ENCODE measurements around the gene HLA-DRA. TPM values are rescaled to one million over a fixed set of nuclear protein-coding genes. Genes with fewer than 3 reads are reported as not detected.
"Not testable (repeated sequence)": the region's sequence is repeated elsewhere in the genome, so short reads cannot be mapped to it uniquely, and the experiment has no call there.

Gene HLA-DRA
- total RNA-seq, 1 donor from 2014 or later, result 0.38 TPM

GRCh38 chr6:32457054-32457453, 17.4 kb downstream of the HLA-DRA start:
- no peak for TF ChIP-seq CTCF (IDR thresholded peaks at IDR 0.05; ENCODE audit: insufficient read depth, low read length, poor library complexity, severe bottlenecking)
- no peaks in the 10 kb centered on the region for H3K36me3 ChIP-seq (ENCODE audit: control insufficient read depth, insufficient read depth, low read length)
- no peak overlapping the region for H3K4me3 ChIP-seq (ENCODE audit: low read depth, low read length)
- H3K27me3 ChIP-seq (ENCODE audit: control insufficient read depth, insufficient read depth, low read length), result no peaks in the 10 kb centered on the region
- DNase-seq (ENCODE audit: low read depth), result no peak

GRCh38 chr6:32459781-32460424, 20.2 kb downstream of the HLA-DRA start:
- H3K4me3 ChIP-seq (ENCODE audit: low read depth, low read length), result peak overlapping the region; percentile 22
- DNase-seq (ENCODE audit: low read depth), result no peak
- H3K36me3 ChIP-seq (ENCODE audit: control insufficient read depth, insufficient read depth, low read length), result no peaks in the 10 kb centered on the region
- H3K27me3 ChIP-seq (ENCODE audit: control insufficient read depth, insufficient read depth, low read length), result no peaks in the 10 kb centered on the region
- no peak for TF ChIP-seq CTCF (IDR thresholded peaks at IDR 0.05; ENCODE audit: insufficient read depth, low read length, poor library complexity, severe bottlenecking)

- TF ChIP-seq CTCF (IDR thresholded peaks at IDR 0.05; ENCODE audit: insufficient read depth, low read length, poor library complexity, severe bottlenecking), result no peak
- H3K4me3 ChIP-seq (ENCODE audit: low read depth, low read length), result no peak overlapping the region
- H3K27me3 ChIP-seq (ENCODE audit: control insufficient read depth, insufficient read depth, low read length), result no peaks in the 10 kb centered on the region
- H3K36me3 ChIP-seq (ENCODE audit: control insufficient read depth, insufficient read depth, low read length), result no peaks in the 10 kb centered on the region
- no peak for DNase-seq (ENCODE audit: low read depth)
Measured at GRCh38 chr6:32460528-32460927, 20.8 kb downstream of the HLA-DRA start.

GRCh38 chr6:32461493-32461892, 21.8 kb downstream of the HLA-DRA start:
- TF ChIP-seq CTCF (IDR thresholded peaks at IDR 0.05; ENCODE audit: insufficient read depth, low read length, poor library complexity, severe bottlenecking), result no peak
- Histone ChIP-seq H3K4me3 (ENCODE audit: low read depth, low read length) (no peak overlapping the region), H3K27me3 (ENCODE audit: control insufficient read depth, insufficient read depth, low read length) (no peaks in the 10 kb centered on the region), H3K36me3 (ENCODE audit: control insufficient read depth, insufficient read depth, low read length) (no peaks in the 10 kb centered on the region)
- no peak for DNase-seq (ENCODE audit: low read depth)

GRCh38 chr6:32462609-32463008, 22.9 kb downstream of the HLA-DRA start:
- DNase-seq (ENCODE audit: low read depth), result no peak
- H3K36me3 ChIP-seq (ENCODE audit: control insufficient read depth, insufficient read depth, low read length), result no peaks in the 10 kb centered on the region
- no peaks in the 10 kb centered on the region for H3K27me3 ChIP-seq (ENCODE audit: control insufficient read depth, insufficient read depth, low read length)
- H3K4me3 ChIP-seq (ENCODE audit: low read depth, low read length), result no peak overlapping the region
- TF ChIP-seq CTCF (IDR thresholded peaks at IDR 0.05; ENCODE audit: insufficient read depth, low read length, poor library complexity, severe bottlenecking), result no peak

- not testable (repeated sequence) for DNase-seq (ENCODE audit: low read depth); H3K27me3 ChIP-seq (ENCODE audit: control insufficient read depth, insufficient read depth, low read length); H3K36me3 ChIP-seq (ENCODE audit: control insufficient read depth, insufficient read depth, low read length); H3K4me3 ChIP-seq (ENCODE audit: low read depth, low read length)
Measured at GRCh38 chr6:32467743-32468503, 28.2 kb downstream of the HLA-DRA start.

All from kidney epithelial cell (primary cell).